HFF-Myc (cell line): Measurements from ENCODE around the gene BDKRB2.

Experiments
- DNase-seq: peaks from one replicate; pipeline ENCODE4 v3.0.0-alpha.2; 2011; ENCODE audit warnings: low read depth; ENCODE audit errors: extremely low read depth
- H3K4me3 ChIP-seq: replicated peaks from 2 replicates; pipeline ENCODE4 v1.5.1; 2011; ENCODE audit warnings: low read depth, mild to moderate bottlenecking, control low read depth, low read length
- CTCF ChIP-seq: IDR thresholded peaks from 2 replicates; pipeline ENCODE4 v1.5.1; 2012; ENCODE audit warnings: mild to moderate bottlenecking, low read depth, low read length, control low read depth; ENCODE audit errors: missing control alignments

The BDKRB2 gene

GRCh38 chr14:96269359-96269710 is 64.7 kb downstream of the BDKRB2 start:
- no peak for DNase-seq
- H3K4me3 ChIP-seq = no peak overlapping the region
- TF ChIP-seq CTCF = no peak

- no peak overlapping the region for H3K4me3 ChIP-seq
- no peak for DNase-seq
- no peak for TF ChIP-seq CTCF
These were observed 66.2 kb downstream of the BDKRB2 start for GRCh38 chr14:96270565-96271420.

- DNase-seq = no peak
- TF ChIP-seq CTCF = no peak
- no peak overlapping the region for H3K4me3 ChIP-seq
These were observed 66.8 kb downstream of the BDKRB2 start for GRCh38 chr14:96271421-96271762.

- TF ChIP-seq CTCF = no peak
- no peak for DNase-seq
- H3K4me3 ChIP-seq = no peak overlapping the region
These were observed 68.3 kb downstream of the BDKRB2 start for GRCh38 chr14:96272777-96273473.

- DNase-seq = no peak
- H3K4me3 ChIP-seq = no peak overlapping the region
- no peak for TF ChIP-seq CTCF
These were observed 69.0 kb downstream of the BDKRB2 start for GRCh38 chr14:96273629-96274028.

- H3K4me3 ChIP-seq = no peak overlapping the region
- no peak for TF ChIP-seq CTCF
- DNase-seq = no peak
These were observed 69.5 kb downstream of the BDKRB2 start for GRCh38 chr14:96274122-96274521.
